ENCODE measurements around the gene CNNM1.

DNA sequence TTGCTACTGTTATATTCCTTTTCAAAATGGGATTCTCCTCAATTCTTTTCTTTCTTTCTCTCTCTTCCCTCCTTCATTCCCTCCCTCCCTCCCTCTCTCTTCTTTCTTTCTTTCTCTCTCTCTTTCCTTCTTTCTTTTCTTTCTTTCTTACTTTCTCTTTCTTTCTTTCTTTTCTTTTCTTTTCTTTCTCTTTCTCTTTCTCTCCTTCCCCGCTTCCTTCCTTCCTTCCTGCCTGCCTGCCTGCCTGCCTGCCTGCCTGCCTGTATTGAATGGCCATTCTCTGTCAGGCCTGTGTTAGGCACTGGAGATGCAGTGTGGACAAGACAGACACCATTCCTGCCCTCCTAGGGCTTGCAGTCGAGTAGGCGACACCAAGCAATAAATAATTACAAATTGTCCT, 11.5 kb downstream of the CNNM1 start:
- TF ChIP-seq, protein P1, sequence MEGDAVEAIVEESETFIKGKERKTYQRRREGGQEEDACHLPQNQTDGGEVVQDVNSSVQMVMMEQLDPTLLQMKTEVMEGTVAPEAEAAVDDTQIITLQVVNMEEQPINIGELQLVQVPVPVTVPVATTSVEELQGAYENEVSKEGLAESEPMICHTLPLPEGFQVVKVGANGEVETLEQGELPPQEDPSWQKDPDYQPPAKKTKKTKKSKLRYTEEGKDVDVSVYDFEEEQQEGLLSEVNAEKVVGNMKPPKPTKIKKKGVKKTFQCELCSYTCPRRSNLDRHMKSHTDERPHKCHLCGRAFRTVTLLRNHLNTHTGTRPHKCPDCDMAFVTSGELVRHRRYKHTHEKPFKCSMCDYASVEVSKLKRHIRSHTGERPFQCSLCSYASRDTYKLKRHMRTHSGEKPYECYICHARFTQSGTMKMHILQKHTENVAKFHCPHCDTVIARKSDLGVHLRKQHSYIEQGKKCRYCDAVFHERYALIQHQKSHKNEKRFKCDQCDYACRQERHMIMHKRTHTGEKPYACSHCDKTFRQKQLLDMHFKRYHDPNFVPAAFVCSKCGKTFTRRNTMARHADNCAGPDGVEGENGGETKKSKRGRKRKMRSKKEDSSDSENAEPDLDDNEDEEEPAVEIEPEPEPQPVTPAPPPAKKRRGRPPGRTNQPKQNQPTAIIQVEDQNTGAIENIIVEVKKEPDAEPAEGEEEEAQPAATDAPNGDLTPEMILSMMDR (IDR thresholded peaks at IDR 0.05), result no peak
- TF ChIP-seq POLR2A (IDR thresholded peaks at IDR 0.05), result no peak
